ENCODE results near the gene METTL25.

Gene METTL25

DNA sequence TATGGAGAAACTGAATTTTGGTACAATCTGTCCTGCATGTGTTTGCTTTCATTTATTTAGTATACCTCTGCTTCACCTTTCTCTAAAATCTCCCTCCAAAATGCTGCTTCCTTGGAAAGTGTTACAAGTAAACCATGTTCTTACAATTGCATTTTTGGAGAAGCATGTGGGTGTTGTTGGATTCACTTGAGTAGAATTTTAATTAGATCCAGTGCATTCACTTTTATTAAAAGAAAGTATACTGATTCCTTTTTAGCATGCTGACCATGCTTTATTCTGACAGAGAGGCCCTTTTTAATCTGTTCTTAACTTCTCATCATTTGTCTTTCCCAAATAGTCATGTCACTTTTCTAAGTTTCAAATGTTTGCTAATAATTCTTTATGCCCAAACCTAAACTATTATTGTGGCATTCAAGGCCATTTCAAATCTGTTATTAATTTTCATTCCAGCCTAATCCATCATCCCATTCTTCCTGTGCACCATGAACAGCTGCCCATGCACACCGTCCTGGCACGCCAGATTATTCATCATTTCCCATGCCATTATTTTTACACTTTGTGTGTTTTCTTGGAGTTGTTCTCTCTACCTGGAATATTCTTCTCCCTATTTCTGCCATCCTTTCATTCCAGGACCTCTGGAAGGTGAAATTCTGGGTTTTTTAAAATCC, 90.7 kb downstream of the METTL25 start:
- in situ Hi-C loops (cut with HindIII; ENCODE audit: low sequenced_read_pairs): no loop called here
- TF ChIP-seq, protein P1, sequence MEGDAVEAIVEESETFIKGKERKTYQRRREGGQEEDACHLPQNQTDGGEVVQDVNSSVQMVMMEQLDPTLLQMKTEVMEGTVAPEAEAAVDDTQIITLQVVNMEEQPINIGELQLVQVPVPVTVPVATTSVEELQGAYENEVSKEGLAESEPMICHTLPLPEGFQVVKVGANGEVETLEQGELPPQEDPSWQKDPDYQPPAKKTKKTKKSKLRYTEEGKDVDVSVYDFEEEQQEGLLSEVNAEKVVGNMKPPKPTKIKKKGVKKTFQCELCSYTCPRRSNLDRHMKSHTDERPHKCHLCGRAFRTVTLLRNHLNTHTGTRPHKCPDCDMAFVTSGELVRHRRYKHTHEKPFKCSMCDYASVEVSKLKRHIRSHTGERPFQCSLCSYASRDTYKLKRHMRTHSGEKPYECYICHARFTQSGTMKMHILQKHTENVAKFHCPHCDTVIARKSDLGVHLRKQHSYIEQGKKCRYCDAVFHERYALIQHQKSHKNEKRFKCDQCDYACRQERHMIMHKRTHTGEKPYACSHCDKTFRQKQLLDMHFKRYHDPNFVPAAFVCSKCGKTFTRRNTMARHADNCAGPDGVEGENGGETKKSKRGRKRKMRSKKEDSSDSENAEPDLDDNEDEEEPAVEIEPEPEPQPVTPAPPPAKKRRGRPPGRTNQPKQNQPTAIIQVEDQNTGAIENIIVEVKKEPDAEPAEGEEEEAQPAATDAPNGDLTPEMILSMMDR (IDR thresholded peaks at IDR 0.05; ENCODE audit: low read depth, low read length): no peak
- no peak overlapping the region for H3K4me3 ChIP-seq (ENCODE audit: low read depth, low read length)
- no peak for DNase-seq (ENCODE audit: low read depth, low spot score)

DNA sequence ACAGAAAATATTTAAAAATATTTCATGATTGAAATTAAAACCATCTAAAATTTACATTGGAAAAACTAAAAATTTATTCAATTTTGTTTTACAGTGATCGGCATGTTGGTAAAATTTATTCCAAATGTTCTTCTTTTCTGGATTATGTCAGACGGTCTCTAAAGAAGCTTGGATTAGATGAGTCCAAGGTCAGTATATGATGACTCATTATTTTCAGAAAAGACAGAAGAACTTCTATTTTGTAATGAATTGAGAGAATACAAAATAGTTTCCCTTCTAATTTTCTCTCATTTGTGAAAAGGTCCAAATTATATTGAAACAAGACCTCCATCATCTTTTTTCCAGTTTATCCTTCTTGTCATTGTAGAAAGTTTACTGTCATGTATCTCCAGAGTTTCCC, 98.3 kb downstream of the METTL25 start:
- in situ Hi-C loops (cut with HindIII; ENCODE audit: low sequenced_read_pairs): no loop called here
- TF ChIP-seq, protein P1 (IDR thresholded peaks at IDR 0.05; ENCODE audit: low read depth, low read length): no peak
- H3K4me3 ChIP-seq (ENCODE audit: low read depth, low read length): no peak overlapping the region
- DNase-seq (ENCODE audit: low read depth, low spot score): no peak

DNA sequence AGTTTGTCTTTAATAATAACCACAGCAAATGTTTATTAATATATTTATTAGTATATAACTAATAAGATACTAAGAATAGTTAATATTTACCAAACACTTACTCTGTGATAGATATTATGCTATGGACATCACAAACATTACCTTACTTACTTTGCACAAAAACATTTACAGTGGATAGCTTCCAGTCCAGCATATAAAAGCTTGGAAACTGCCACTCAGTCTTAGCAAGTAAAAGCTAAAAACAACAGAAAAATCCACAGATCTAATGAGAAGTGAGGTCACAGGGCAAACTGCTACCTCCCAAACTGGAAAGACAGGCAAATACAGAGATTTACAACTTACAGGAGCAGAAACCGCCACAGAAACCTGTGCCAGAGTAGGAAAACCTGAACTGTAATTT, 99.8 kb downstream of the METTL25 start:
- TF ChIP-seq, protein P1 (IDR thresholded peaks at IDR 0.05; ENCODE audit: low read depth, low read length): no peak
- no peak overlapping the region for H3K4me3 ChIP-seq (ENCODE audit: low read depth, low read length)
- DNase-seq (ENCODE audit: low read depth, low spot score): no peak
- in situ Hi-C loops (cut with HindIII; ENCODE audit: low sequenced_read_pairs): no loop called here

DNA sequence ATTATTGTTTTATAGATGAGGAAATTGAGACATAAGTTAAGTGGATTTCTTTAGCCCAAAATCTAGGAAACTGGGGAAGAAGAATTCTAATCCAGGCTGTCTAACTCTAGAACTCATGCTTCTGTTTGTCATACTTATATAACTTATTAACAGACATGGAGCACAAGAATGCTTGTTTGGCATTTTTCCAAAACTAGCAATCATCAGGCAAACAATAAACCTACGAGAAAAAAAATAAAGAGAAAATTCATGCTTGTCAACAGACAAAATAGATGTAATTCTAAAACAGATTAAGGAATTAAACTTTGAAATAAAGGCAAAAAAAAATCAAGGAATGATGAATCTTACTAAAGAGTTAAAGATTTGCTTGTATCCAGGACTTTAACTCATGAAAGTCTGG, 103.1 kb downstream of the METTL25 start:
- no peak overlapping the region for H3K4me3 ChIP-seq (ENCODE audit: low read depth, low read length)
- TF ChIP-seq, protein P1 (IDR thresholded peaks at IDR 0.05; ENCODE audit: low read depth, low read length): no peak
- DNase-seq (ENCODE audit: low read depth, low spot score): no peak
- in situ Hi-C loops (cut with HindIII; ENCODE audit: low sequenced_read_pairs): no loop called here

DNA sequence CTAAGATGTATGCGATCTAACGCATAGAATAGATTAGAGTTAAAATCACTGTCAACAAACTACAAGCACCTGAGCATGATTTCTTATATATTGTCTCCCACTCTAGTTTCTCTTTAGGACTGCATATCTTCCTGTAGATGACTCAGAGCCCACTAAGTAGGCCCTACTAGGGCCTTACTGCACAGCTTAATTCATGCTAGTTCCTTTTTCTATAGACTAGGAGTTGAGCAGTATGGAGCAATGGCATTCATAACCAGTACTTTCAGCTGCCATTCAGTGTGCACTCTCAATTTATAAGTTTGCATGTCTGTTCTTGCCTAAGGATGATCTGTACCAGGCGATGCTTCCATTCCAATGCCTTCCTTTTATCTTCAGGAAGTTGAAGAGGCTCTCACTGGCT, 103.5 kb downstream of the METTL25 start:
- in situ Hi-C loops (cut with HindIII; ENCODE audit: low sequenced_read_pairs): no loop called here
- no peak overlapping the region for H3K4me3 ChIP-seq (ENCODE audit: low read depth, low read length)
- DNase-seq (ENCODE audit: low read depth, low spot score): no peak
- TF ChIP-seq, protein P1 (IDR thresholded peaks at IDR 0.05; ENCODE audit: low read depth, low read length): no peak

DNA sequence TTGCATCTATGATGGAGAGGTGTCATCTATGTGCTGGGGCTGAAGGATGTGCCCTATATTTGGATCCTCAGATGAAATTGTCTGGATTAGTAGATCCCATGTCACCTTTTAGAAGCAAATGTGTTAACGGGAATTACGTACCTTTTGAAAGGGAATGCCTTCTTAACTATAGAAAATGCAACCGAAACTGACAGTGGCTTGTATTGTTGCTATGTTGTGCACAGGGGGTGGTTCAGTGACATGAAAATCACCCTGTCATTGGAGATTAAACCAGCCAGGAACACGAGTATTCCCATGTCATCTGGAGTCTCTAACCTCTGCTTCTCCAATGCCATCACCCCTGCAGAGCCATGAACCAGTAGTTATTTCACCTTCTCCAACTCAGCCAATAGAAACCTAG, 110.2 kb downstream of the METTL25 start:
- TF ChIP-seq, protein P1 (IDR thresholded peaks at IDR 0.05; ENCODE audit: low read depth, low read length): no peak
- in situ Hi-C loops (cut with HindIII; ENCODE audit: low sequenced_read_pairs): no loop called here
- H3K4me3 ChIP-seq (ENCODE audit: low read depth, low read length): no peak overlapping the region
- DNase-seq (ENCODE audit: low read depth, low spot score): no peak
